Right atrium auricular region (tissue), 2 donors: ENCODE measurements around the gene TAF10. TPM values are rescaled to one million over a fixed set of nuclear protein-coding genes. Genes with fewer than 3 reads are reported as not detected.

Source experiments
- DNase-seq: peaks from one replicate; pipeline ENCODE4 v3.0.0-alpha.2; 2019; ENCODE audit warnings: low spot score
- H3K27ac ChIP-seq, 2 donors: fragments of 200-600 bp; sonication (generic); 1 replicate in 1 of 2; 2 replicates in 1 of 2; pipeline ENCODE4 v1.5.1; 2016 to 2019
- H3K27me3 ChIP-seq, 2 donors: fragments of 200-600 bp; sonication (generic); one replicate each; pipeline versions ENCODE4 v1.5.1 to v1.6.0; 2017 to 2019
- H3K36me3 ChIP-seq: fragments of 200-600 bp; sonication (generic); one replicate; pipeline ENCODE4 v1.5.1; 2016
- H3K4me1 ChIP-seq, 2 donors: fragments of 200-600 bp; sonication (generic); one replicate each; pipeline versions ENCODE4 v1.5.1 to v1.6.0; 2017 to 2019
- H3K4me3 ChIP-seq, 2 donors: fragments of 200-600 bp; sonication (generic); 1 replicate in 1 of 2; 2 replicates in 1 of 2; pipeline ENCODE4 v1.5.1; 2017 to 2019; ENCODE audit warnings: mild to moderate bottlenecking in 1 of 2, moderate library complexity in 1 of 2
- H3K9me3 ChIP-seq, 2 donors: fragments of 200-600 bp; sonication (generic); one replicate each; pipeline ENCODE4 v1.5.1; 2019
- CTCF ChIP-seq, 2 donors: fragments of 200-600 bp; sonication (generic); IDR thresholded peaks; one replicate each; pipeline ENCODE4 v1.5.1; 2019; ENCODE audit warnings: antibody characterized with exemption in 2 of 2
- total RNA-seq, 2 donors: library from RNA; depleted of rRNA; stranded (reverse); fragments of >200 nt; gene quantifications; one replicate each; pipeline ENCODE4 v1.1.0, GENCODE V29; 2016

TAF10 gene
- total RNA-seq, 2 donors from 2014 or later: 26.6 to 54.0 TPM

- H3K27me3 ChIP-seq: no peaks in the 10 kb centered on the region
- peaks cover 0 to 51% of the 10 kb centered on the region in 2 donors for H3K4me1 ChIP-seq
- no peaks in the 10 kb centered on the region for H3K9me3 ChIP-seq
- no peak for TF ChIP-seq CTCF (IDR thresholded peaks at IDR 0.05)
- H3K4me3 ChIP-seq: peak overlapping the region; percentile 66 to 83
- no peak for DNase-seq
- H3K27ac ChIP-seq: peak overlapping the region; percentile 97
- peaks cover 54% of the 10 kb centered on the region for H3K36me3 ChIP-seq
These were observed 128 bp downstream of the TAF10 start for GRCh38 chr11:6611963-6612212.

- H3K4me1 ChIP-seq: peaks cover 0 to 57% of the 10 kb centered on the region in 2 donors
- H3K9me3 ChIP-seq: no peaks in the 10 kb centered on the region
- H3K27me3 ChIP-seq: no peaks in the 10 kb centered on the region
- peak overlapping the region; percentile 97 for H3K27ac ChIP-seq
- peak overlapping the region; percentile 66 to 83 for H3K4me3 ChIP-seq
- TF ChIP-seq CTCF (IDR thresholded peaks at IDR 0.05): no peak
- DNase-seq: no peak
- peaks cover 54% of the 10 kb centered on the region for H3K36me3 ChIP-seq
These were observed 689 bp downstream of the TAF10 start for GRCh38 chr11:6611092-6611962.

GRCh38 chr11:6610591-6610990 lies 1.4 kb downstream of the TAF10 start:
- H3K27ac ChIP-seq: peak overlapping the region; percentile 97
- peaks cover 50% of the 10 kb centered on the region for H3K36me3 ChIP-seq
- H3K27me3 ChIP-seq: no peaks in the 10 kb centered on the region
- H3K4me3 ChIP-seq: no peak overlapping the region
- no peaks in the 10 kb centered on the region for H3K9me3 ChIP-seq
- DNase-seq: no peak
- peaks cover 0 to 64% of the 10 kb centered on the region in 2 donors for H3K4me1 ChIP-seq
- TF ChIP-seq CTCF (IDR thresholded peaks at IDR 0.05): no peak

GRCh38 chr11:6609502-6610015 lies 2.5 kb downstream of the TAF10 start:
- H3K9me3 ChIP-seq: no peaks in the 10 kb centered on the region
- peak overlapping the region in 1 of 2 donors; percentile 2 for H3K27ac ChIP-seq
- TF ChIP-seq CTCF (IDR thresholded peaks at IDR 0.05): no peak
- peaks cover 42% of the 10 kb centered on the region for H3K36me3 ChIP-seq
- no peaks in the 10 kb centered on the region for H3K27me3 ChIP-seq
- no peak overlapping the region for H3K4me3 ChIP-seq
- peak; percentile 44 for DNase-seq
- H3K4me1 ChIP-seq: peaks cover 0 to 75% of the 10 kb centered on the region in 2 donors

GRCh38 chr11:6608726-6609501 lies 3.1 kb downstream of the TAF10 start:
- peak; percentile 53 for DNase-seq
- no peak for TF ChIP-seq CTCF (IDR thresholded peaks at IDR 0.05)
- Histone ChIP-seq H3K27ac (peak overlapping the region; percentile 23 to 96), H3K4me1 (peaks cover 0 to 75% of the 10 kb centered on the region in 2 donors), H3K27me3 (no peaks in the 10 kb centered on the region), H3K4me3 (no peak overlapping the region), H3K9me3 (no peaks in the 10 kb centered on the region), H3K36me3 (peaks cover 42% of the 10 kb centered on the region)
